Stimulated activated CD4-positive, alpha-beta T cell treated with anti-CD3 and anti-CD28 coated beads, Interleukin-1b, Interleukin-23, amount 100 ng/mL, for 24 hours (primary cell): ENCODE data around the gene DOCK9.

ENCODE experiments used
- DNase-seq, 4 experiments: peaks; one replicate each; pipeline ENCODE4 v3.0.0-alpha.2; 2020; ENCODE audit warnings: low read depth in 4 of 4, low spot score in 1 of 4

DOCK9 gene

DNA sequence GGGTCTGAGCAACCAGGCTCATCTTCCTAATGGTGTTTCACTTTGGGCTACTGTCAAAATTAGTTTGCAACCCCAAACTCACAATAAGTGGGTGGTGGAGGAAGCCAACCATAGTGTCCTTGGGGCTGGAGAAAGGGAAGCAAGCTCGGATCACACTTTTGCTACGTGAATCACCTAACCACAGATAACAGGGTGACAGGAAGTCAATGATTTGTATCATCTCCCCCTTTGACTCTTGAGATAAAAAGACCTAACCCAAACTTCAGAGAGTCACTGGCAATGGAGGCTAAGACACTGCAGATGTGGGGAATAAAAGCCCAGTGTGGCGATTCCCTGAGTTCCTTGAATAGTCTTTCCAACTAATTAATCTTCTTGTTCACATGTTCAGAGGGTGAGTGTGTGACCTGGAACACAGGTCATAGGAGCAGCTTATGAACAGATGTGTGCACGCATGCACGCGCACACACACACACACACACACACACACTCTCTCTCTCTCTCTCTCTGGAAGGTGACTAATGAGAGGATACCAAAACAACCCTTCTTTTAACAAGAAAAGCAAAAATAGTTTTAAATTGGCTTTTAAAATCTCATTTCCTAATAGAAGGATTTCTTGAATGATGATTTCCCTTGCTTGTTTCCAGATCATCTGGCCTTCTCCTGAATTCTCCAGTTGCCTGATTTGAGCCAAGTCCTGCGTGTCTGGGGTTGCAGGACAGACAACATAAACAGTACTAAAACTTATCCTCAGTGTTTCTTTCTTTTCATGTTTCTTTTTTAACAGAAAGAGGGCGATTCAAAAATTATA lies 21.2 kb upstream of the DOCK9 start:
- no peak for DNase-seq

DNA sequence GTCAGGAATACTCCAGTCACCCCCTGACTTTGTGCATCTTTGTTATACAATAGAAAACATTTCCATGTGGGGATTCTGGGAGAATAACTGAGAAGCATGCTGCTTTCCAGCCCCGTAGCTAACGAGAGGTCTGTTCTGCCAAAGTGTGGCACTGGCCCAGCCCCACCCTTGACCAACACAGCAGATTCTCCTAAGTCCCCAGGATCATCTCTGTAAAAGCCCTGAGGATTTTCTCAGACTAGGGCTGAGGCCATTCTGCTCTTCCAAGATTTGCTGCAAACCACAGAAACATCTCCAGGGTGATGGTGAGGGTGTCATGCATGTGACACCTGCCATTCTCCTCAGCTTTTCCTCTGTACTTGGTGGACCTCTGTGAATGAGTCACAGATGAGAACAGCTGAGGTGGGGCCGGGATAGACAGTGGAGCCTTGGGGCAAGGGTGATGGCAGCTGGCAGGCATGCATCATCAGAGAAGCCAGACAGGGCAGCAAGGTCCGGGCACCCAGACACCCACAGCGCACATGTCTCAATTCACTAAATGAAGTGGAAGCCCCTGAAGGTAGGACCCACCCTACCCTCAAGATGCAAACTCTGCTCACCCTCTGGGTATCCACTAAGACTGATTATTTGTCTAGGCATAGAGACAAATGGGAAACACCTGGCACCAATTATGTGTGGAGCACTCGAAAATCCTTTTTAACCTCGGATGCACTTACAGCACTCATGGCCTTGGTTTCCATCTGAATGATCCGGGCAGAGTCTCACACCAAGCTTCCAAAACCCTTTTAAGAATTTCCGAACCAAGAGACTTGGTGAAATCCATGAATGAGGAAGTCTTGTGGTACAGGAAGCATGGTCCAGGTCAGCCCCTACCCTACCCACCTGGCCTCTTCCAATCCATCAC lies 20.1 kb upstream of the DOCK9 start:
- no peak for DNase-seq

- no peak for DNase-seq
Measured at GRCh38 chr13:98997011-98997730, 19.3 kb upstream of the DOCK9 start.

DNA sequence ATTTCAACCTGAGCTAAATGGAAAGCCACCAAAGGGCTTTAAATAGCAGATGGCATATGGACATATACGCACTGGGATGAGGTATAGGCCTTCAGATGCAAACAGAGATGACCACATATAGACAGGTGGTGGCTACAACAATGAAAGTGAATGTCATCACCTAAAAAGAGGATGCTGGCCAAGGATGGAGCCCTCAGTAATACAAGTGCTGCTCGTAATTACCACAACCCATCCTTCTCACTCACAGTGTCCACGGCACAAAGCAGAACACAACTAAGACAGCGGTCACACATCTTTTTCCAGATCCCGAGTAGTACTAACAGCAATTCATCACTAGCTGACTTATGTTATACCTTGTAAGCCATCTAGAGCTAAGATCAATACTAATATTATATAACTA lies 18.2 kb upstream of the DOCK9 start:
- DNase-seq = no peak

DNA sequence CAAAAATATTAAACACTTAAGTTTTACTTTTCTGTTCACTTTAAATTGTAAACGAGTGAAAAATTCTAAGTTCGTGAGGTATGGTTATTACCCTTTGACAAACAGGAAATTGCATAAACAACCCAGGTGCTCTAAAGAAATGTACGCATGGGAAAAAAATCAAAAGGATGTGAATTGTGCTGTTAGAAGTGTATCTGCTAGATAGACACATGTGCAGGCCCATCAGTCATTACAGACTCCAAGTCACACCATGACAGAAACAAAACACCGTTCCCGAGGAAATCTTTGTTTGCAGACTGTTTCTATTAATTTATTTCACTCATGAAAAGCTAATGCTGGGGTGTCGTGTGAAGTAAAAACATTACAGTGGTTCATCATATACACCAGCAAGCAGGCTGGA lies 17.0 kb upstream of the DOCK9 start:
- DNase-seq = no peak

DNA sequence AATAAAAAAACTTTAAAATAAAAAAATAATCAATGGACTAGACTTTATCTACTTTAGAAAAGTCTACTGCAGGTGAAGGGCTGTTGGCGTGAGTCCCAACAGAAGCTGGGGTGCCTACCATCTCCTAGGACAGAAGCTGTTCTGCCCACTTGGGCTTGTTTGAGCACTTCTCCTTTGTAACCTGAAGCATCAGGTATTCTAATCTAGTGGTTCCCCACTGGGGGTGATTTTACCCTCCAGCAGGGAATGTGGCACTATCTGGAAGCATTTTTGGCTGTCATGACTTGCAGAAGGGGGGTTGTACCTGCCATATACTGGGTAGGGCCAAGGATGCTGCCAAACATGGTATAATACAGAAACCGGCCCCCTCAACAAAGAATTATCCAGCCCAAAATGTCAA lies 16.2 kb upstream of the DOCK9 start:
- DNase-seq = no peak

- no peak for DNase-seq
Measured at GRCh38 chr13:98992355-98992754, 14.5 kb upstream of the DOCK9 start.

GRCh38 chr13:98990701-98991100 lies 12.8 kb upstream of the DOCK9 start:
- DNase-seq = no peak

DNA sequence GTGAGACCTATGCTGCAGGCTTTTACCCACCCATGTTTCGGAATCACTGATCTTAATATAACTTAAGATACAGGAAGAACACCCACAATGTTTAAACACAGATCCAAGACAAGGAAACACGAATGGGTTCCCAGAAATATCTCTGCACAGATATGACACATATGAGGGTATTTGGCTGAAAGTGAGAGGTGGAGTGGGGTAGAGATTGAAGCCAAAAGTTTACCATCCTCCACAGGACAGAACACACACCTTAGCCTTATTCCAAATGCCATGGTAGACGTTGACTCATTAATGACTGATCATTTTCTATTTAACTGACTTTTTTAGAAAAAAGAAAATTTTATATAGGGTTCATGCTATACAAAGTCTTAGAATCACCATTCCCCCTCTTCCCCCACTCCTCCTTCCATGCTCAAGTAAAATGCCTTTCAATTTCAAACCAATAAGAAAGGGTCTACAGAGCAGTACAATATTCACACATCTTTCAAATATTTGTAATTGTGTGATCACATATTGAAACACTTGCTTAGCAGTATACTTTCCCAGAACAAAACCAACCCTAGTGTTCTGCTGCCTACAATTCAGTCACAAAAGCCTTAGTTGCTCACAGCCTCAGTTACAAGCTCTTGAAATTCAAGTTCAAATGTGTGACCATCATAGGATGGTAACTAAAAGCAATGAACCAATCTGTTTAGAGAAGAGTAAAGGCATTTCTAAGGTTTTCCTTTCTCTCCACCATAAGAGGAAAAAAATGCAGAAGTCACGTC lies 11.8 kb upstream of the DOCK9 start:
- no peak for DNase-seq

DNA sequence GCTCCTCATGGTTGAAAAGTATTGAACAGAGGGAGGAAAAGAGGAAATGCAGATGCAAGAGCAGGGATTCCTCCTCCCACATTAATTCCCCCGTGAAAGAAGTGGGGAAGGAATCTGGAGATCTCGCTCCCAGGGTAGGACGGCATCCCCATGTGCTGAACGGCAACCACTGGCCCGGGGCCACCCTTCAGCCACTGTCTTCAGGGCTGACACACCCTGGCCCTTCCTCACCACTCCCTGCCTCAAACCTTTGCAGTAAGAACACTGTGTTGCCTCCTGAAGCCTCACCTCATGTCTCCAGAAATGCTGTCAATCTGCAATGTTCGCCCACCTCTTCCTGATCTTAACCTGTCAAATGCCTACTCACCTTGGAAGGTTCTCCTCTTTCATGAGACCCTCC lies 10.9 kb upstream of the DOCK9 start:
- DNase-seq = no peak

- no peak for DNase-seq
Measured at GRCh38 chr13:98988277-98988676, 10.4 kb upstream of the DOCK9 start.

DNA sequence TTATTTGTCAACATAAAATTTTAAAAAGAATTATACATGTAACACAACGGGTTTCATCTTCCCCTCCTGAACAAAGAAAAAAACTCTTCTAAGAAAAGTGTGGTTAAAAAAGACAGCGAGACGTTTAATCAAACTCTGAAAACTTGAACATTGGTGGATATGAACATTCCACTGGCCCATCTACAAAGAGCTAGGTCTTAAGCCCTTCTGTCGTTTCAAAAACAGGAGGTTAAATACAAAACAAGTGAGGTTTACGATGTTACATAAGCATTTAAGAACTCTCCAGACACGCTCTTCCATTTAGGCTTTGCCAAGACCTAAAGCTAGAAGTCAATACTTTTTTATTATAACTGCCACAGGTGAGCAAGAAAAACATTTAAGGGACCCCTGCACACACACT lies 9.4 kb upstream of the DOCK9 start:
- DNase-seq = no peak

- DNase-seq = no peak
Measured at GRCh38 chr13:98986226-98986846, 8.5 kb upstream of the DOCK9 start.

GRCh38 chr13:98985591-98985990 lies 7.7 kb upstream of the DOCK9 start:
- DNase-seq = no peak

DNA sequence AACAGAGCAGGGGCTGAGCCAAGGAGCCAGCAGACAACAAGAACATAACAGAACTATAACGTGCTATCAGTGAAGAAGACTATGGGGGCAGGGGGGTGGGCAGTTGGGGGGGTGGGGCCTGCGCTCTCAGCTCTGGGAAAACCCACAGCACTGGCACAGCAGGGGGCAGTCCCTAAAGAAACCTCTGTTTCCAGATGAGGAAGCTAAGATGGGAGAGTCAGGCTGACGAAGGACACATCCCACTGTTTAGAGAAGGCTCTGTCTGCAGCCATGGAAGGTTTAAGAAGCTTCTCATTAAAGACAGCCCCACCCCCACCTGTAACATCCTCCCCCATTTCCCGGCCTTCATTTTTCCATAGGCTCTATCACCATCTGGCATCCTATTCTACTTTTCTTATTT lies 7.1 kb upstream of the DOCK9 start:
- no peak for DNase-seq

DNA sequence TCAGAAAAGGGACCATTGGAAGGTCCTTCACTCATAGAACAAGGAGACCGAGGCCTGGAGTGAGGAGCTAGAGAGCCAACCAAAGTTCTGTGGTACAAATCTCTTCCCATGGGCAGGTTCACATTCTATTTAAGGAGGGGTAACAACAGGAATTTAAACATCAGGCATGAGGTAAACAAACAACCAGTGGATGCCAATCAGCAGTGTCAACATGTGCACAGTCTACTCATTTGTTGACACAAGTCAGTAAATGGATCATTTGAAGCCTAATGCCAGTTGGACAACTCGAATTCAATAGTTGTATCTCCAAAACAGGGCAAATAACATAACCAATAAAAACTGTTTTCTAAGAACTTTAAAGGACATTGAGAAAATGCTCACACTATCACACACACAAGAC lies 6.3 kb upstream of the DOCK9 start:
- DNase-seq = no peak

DNA sequence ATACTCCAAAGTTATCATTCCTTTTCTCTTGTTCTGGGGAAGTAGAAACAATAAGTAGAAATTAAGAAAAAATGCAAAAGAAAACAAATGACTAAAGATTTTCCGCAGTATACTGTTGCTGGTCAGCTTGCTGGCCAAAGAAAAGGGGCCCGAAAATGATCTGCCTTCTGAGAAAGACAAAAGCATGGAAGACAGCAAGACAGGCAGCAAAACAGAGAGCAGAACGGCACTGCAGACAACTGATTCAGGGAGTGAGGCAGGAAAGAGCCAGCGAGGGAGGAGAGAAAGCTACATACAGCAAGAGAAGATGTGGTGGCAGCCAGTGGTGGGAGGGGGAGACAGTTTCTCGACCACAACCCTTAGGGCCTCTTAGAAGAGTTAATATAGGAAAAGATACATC lies 5.3 kb upstream of the DOCK9 start:
- no peak for DNase-seq

- no peak for DNase-seq
Measured at GRCh38 chr13:98981369-98982080, 3.7 kb upstream of the DOCK9 start.

DNA sequence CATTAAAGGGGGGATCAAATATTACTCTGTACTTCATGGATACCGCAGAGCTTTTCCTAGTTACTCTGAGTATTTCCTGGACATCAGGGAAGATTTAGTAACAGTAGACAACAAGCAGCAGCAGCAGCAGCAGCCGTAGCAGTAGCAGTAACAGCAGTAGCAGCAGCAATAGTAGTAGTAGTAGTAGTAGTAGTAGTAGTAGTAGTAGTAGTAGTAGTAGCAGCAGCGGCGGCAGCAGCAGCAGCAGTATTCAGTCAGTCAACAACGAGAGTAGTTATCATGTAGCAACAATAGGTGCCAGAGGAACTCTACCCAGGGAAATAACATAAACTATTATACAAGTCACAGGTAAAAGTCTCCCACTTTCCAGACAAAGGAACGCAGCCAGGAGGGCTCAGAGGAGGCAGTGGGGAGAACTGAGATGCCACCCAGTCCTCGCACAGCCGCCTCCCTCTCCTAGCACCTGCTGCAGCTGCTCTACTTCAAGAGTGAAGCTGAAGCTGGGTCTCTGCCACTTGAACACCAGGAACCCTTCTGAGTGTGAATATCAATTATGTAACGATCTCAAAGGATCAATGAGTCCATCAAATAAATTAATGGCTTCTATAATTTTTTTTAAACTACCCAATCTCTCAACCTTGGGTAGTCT lies 1.3 kb upstream of the DOCK9 start:
- no peak for DNase-seq
